HG02884 (cell line): ENCODE results near the gene PLPP6.
"Not testable (repeated sequence)": the region's sequence is repeated elsewhere in the genome, so short reads cannot be mapped to it uniquely, and the experiment has no call there.

Experiments
- ATAC-seq: cut with Tn5 transposase; IDR thresholded peaks from one replicate; pipeline ENCODE4 v1.9.1; 2021; ENCODE audit warnings: mild to moderate bottlenecking, moderate library complexity; ENCODE audit not compliant: unreplicated experiment

The PLPP6 gene

GRCh38 chr9:4662108-4662988, at the start of gene PLPP6:
PLPP6 (plus strand) TSS chr9:4662294; CDS start chr9:4662376, 82 bp downstream.
- ATAC-seq, result peak; percentile 68

GRCh38 chr9:4614627-4615026, 47.5 kb upstream of the PLPP6 start:
- ATAC-seq, result no peak

- no peak for ATAC-seq
These were observed 46.8 kb upstream of the PLPP6 start for GRCh38 chr9:4615251-4615650.

GRCh38 chr9:4615778-4616177, 46.3 kb upstream of the PLPP6 start:
- no peak for ATAC-seq

- ATAC-seq, result no peak
These were observed 44.3 kb upstream of the PLPP6 start for GRCh38 chr9:4617752-4618151.

- no peak for ATAC-seq
These were observed 43.4 kb upstream of the PLPP6 start for GRCh38 chr9:4618700-4619099.

GRCh38 chr9:4620057-4620765, 41.9 kb upstream of the PLPP6 start:
- no peak for ATAC-seq

- no peak for ATAC-seq
These were observed 41.1 kb upstream of the PLPP6 start for GRCh38 chr9:4620881-4621555.

- ATAC-seq, result no peak
These were observed 40.1 kb upstream of the PLPP6 start for GRCh38 chr9:4622016-4622415.

- no peak for ATAC-seq
These were observed 31.3 kb upstream of the PLPP6 start for GRCh38 chr9:4630836-4631235.

GRCh38 chr9:4638968-4639367, 23.1 kb upstream of the PLPP6 start:
- no peak for ATAC-seq

- ATAC-seq, result no peak
These were observed 22.7 kb upstream of the PLPP6 start for GRCh38 chr9:4639420-4639819.

- ATAC-seq, result no peak
These were observed 22.1 kb upstream of the PLPP6 start for GRCh38 chr9:4640027-4640426.

- no peak for ATAC-seq
These were observed 19.7 kb upstream of the PLPP6 start for GRCh38 chr9:4642351-4642750.

GRCh38 chr9:4654084-4654483, 8.0 kb upstream of the PLPP6 start:
- no peak for ATAC-seq

- ATAC-seq, result no peak
These were observed 7.6 kb upstream of the PLPP6 start for GRCh38 chr9:4654538-4654937.

- not testable (repeated sequence) for ATAC-seq
These were observed 5.9 kb upstream of the PLPP6 start for GRCh38 chr9:4656196-4656595.

- ATAC-seq, result no peak
These were observed 5.5 kb upstream of the PLPP6 start for GRCh38 chr9:4656621-4657020.

GRCh38 chr9:4657426-4658159, 4.5 kb upstream of the PLPP6 start:
- no peak for ATAC-seq

- not testable (repeated sequence) for ATAC-seq
These were observed 1.4 kb upstream of the PLPP6 start for GRCh38 chr9:4660665-4661064.

GRCh38 chr9:4661165-4661564, 929 bp upstream of the PLPP6 start:
- no peak for ATAC-seq
